GM12873 (cell line): ENCODE measurements around the gene KIAA1217.

Source experiments
- CTCF ChIP-seq: IDR thresholded peaks from 2 replicates; pipeline ENCODE4 v1.5.1; 2012; ENCODE audit warnings: low read depth, mild to moderate bottlenecking, moderate library complexity, low read length, control low read depth; ENCODE audit not compliant: insufficient read depth; ENCODE audit errors: missing control alignments

KIAA1217 gene

GRCh38 chr10:24376731-24377130 lies 167.8 kb downstream of the KIAA1217 start:
- no peak for TF ChIP-seq CTCF

GRCh38 chr10:24378126-24378920 lies 169.4 kb downstream of the KIAA1217 start:
- no peak for TF ChIP-seq CTCF

GRCh38 chr10:24381235-24382010 lies 172.5 kb downstream of the KIAA1217 start:
- TF ChIP-seq CTCF, result no peak

- TF ChIP-seq CTCF, result no peak
Measured at GRCh38 chr10:24382045-24382444, 173.1 kb downstream of the KIAA1217 start.

- TF ChIP-seq CTCF, result no peak
Measured at GRCh38 chr10:24382596-24382978, 173.6 kb downstream of the KIAA1217 start.

- no peak for TF ChIP-seq CTCF
Measured at GRCh38 chr10:24382979-24383663, 174.2 kb downstream of the KIAA1217 start.

- TF ChIP-seq CTCF, result peak; percentile 65
Measured at GRCh38 chr10:24383681-24384106, 174.8 kb downstream of the KIAA1217 start.
